Breast epithelium (tissue), 4 donors: ENCODE measurements around the gene NOX3. TPM values are rescaled to one million over a fixed set of nuclear protein-coding genes. Genes with fewer than 3 reads are reported as not detected.

Experiments used
- DNase-seq, 2 donors: peaks; one replicate each; pipeline ENCODE4 v3.0.0-alpha.2; 2019; ENCODE audit warnings: low spot score in 2 of 2
- H3K27ac ChIP-seq, 2 donors: fragments of 200-600 bp; sonication (generic) in 1 of 2; one replicate each; pipeline ENCODE4 v1.5.1; 2016 to 2019; ENCODE audit warnings: mild to moderate bottlenecking in 1 of 2
- H3K27me3 ChIP-seq, 2 donors: fragments of 200-600 bp; sonication (generic) in 1 of 2; one replicate each; pipeline versions ENCODE4 v1.5.1 to v1.6.0; 2017 to 2019; ENCODE audit warnings: control low read depth in 1 of 2, mild to moderate bottlenecking in 1 of 2
- H3K36me3 ChIP-seq: fragments of 200-600 bp; one replicate; pipeline ENCODE4 v1.5.1; 2019
- H3K4me1 ChIP-seq, 2 donors: fragments of 200-600 bp; sonication (generic); one replicate each; pipeline ENCODE4 v1.5.1; 2016 to 2019; ENCODE audit warnings: control low read depth in 1 of 2
- H3K4me3 ChIP-seq, 3 donors: fragments of 200-600 bp; sonication (generic); 1 replicate in 2 of 3; 2 replicates in 1 of 3; pipeline ENCODE4 v1.5.1; 2016 to 2019; ENCODE audit warnings: mild to moderate bottlenecking in 3 of 3, moderate library complexity in 2 of 3
- H3K9me3 ChIP-seq, 2 donors: fragments of 200-600 bp; sonication (generic) in 1 of 2; one replicate each; pipeline ENCODE4 v1.5.1; 2016 to 2019; ENCODE audit warnings: control low read depth in 1 of 2
- POLR2A ChIP-seq: fragments of 450-650 bp; IDR thresholded peaks from one replicate; pipeline ENCODE4 v1.6.1; 2016; ENCODE audit warnings: antibody characterized with exemption, mild to moderate bottlenecking, moderate library complexity
- POLR2AphosphoS5 ChIP-seq, 3 donors: sonication (generic); formaldehyde crosslinking; IDR thresholded peaks; one replicate each; pipeline ENCODE4 v1.6.1; 2017; ENCODE audit warnings: antibody characterized with exemption in 3 of 3
- intact Hi-C: fragments of 100-400 bp; cut with DNase I; formaldehyde crosslinking; loops from one replicate; pipeline ENCODE4 v1.15.1; 2023; ENCODE audit warnings: low total_unique reads
- total RNA-seq, 3 donors: library from RNA; depleted of rRNA; stranded (reverse); fragments of >200 nt; gene quantifications; one replicate each; pipeline ENCODE4 v1.1.0, GENCODE V29; 2016
- TF ChIP-seq, protein P1 (sequence below), 3 donors: fragments of 450-650 bp; IDR thresholded peaks; one replicate each; pipeline ENCODE4 v1.5.1; 2016 to 2017; ENCODE audit warnings: antibody characterized with exemption in 3 of 3, mild to moderate bottlenecking in 3 of 3, moderate library complexity in 3 of 3

The NOX3 gene
- total RNA-seq, 3 donors from 2014 or later: not detected

DNA sequence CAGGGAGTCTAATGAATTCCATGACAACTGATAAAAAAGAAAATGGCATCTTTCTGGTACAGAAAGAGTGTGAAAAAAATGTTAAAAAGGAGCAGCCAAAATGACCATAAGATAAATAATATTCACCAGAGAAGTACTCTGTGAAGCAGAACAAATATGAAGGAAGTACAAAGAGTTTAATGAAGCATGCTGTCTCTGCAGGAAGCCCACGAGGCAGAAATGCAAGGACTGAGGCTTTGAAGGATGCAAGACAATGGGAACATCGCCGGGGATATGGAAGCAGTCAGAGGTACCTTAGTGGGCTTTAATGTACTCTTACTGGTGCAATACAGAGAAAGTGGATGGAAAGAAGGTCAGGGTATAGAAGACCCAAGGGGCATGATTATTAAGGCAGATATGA lies 50.7 kb downstream of the NOX3 start:
- DNase-seq: no peak
- intact Hi-C loops: no loop called here
- no peak overlapping the region for H3K27ac ChIP-seq
- TF ChIP-seq POLR2A (no peak), POLR2AphosphoS5 (IDR thresholded peaks at IDR 0.05) (no peak)
- TF ChIP-seq, protein P1, sequence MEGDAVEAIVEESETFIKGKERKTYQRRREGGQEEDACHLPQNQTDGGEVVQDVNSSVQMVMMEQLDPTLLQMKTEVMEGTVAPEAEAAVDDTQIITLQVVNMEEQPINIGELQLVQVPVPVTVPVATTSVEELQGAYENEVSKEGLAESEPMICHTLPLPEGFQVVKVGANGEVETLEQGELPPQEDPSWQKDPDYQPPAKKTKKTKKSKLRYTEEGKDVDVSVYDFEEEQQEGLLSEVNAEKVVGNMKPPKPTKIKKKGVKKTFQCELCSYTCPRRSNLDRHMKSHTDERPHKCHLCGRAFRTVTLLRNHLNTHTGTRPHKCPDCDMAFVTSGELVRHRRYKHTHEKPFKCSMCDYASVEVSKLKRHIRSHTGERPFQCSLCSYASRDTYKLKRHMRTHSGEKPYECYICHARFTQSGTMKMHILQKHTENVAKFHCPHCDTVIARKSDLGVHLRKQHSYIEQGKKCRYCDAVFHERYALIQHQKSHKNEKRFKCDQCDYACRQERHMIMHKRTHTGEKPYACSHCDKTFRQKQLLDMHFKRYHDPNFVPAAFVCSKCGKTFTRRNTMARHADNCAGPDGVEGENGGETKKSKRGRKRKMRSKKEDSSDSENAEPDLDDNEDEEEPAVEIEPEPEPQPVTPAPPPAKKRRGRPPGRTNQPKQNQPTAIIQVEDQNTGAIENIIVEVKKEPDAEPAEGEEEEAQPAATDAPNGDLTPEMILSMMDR (IDR thresholded peaks at IDR 0.05): no peak
- H3K36me3 ChIP-seq: no peaks in the 10 kb centered on the region
- no peaks in the 10 kb centered on the region for H3K9me3 ChIP-seq
- no peak overlapping the region for H3K4me3 ChIP-seq
- H3K27me3 ChIP-seq: no peaks in the 10 kb centered on the region
- H3K4me1 ChIP-seq: no peaks in the 10 kb centered on the region

DNA sequence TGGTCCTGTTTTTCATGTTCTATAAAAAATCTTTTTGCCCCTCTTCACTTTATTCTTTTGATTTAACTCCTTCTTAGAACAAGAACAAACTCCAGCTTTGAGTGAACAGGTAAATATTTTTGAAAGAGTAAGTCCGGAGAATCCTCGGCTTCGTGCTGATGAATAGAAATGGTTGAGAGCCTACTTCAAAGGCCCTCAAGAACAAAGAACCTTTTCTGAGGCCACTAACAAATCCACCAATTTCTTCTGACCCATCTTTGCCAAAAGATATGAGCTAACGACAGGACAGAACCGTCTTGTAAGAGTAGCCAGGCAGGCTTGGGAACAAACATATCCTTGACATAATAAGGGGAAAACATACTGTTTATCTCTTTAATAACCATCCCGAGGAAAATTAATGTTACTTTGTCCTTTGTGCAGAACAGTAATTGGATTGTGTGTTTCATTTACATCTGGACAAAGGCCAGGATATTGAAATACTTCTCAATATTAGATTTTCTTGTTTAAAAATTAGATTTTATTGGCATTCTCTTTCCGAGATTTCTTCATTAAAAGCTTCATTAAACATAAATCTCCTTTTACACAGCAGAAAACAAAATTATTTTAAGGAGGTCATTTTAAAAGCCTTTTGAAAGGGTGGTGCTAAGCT lies 52.9 kb downstream of the NOX3 start:
- no peak overlapping the region for H3K4me3 ChIP-seq
- H3K36me3 ChIP-seq: no peaks in the 10 kb centered on the region
- H3K9me3 ChIP-seq: no peaks in the 10 kb centered on the region
- H3K4me1 ChIP-seq: no peaks in the 10 kb centered on the region
- no peak for DNase-seq
- no peak for TF ChIP-seq POLR2AphosphoS5 (IDR thresholded peaks at IDR 0.05)
- TF ChIP-seq, protein P1 (IDR thresholded peaks at IDR 0.05): no peak
- no peak for TF ChIP-seq POLR2A
- H3K27ac ChIP-seq: no peak overlapping the region
- no peaks in the 10 kb centered on the region for H3K27me3 ChIP-seq
- intact Hi-C loops: no loop called here

DNA sequence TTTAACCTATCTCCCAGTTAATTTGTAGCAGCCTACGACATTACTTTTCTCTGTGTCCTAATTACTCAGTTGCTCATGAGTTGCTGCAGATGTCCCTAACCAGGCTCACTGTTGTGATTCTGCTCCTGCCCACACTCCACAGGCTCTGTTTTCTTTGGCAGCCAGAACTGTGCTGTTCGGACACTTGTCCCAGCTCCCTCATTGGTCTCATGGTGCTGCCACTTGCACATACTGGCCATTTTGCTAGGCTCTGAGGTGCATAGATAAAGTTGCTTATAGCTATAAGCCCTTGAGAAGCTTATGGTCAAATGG lies 55.0 kb downstream of the NOX3 start:
- no peaks in the 10 kb centered on the region for H3K4me1 ChIP-seq
- TF ChIP-seq, protein P1 (IDR thresholded peaks at IDR 0.05): no peak
- TF ChIP-seq POLR2AphosphoS5 (IDR thresholded peaks at IDR 0.05) (no peak), POLR2A (no peak)
- H3K27me3 ChIP-seq: no peaks in the 10 kb centered on the region
- no peak for DNase-seq
- no peak overlapping the region for H3K27ac ChIP-seq
- H3K36me3 ChIP-seq: no peaks in the 10 kb centered on the region
- intact Hi-C loops: no loop called here
- H3K9me3 ChIP-seq: no peaks in the 10 kb centered on the region
- no peak overlapping the region for H3K4me3 ChIP-seq

DNA sequence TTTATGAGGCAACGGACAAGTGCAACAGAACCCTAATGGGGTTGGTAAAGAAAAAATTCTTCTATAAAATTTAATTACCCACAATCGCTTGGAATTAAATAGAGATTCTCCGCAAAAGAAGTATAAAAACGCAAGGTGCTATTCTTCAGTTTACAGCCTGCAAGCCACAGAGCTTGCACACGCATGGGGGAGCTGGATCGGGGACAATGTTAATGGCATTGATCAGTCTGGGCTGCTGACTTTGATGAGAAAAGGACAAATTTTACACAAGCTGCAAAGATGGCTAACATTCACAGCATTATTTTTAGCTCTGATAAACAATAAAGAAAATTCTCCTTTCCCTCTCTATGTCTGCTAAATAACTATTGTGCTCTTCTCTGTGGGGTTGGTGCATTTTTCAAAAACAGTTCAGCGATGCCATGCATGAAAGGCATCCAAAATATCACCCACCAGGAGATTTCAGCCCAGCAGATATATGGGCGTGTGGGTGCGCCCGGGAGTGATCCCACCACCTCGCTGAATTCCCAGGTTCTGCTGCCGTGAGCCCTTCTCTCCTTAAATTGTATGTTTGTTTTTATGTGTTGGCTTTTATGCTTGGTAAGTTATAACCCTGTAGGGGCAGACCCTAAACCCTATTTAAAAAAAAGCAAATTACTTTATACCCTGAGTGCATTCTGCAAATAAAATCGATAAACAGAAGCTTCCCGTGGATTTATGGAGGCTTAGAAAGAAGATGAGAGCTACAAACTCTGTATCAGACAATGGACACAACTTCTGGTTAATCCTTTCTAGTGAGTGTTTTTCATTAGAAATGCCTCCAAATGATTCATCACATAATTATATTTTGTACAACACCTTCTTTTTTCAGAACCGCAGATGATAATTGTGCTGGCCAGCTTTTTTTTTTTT lies 55.6 kb downstream of the NOX3 start:
- Histone ChIP-seq H3K9me3 (no peaks in the 10 kb centered on the region), H3K4me1 (no peaks in the 10 kb centered on the region), H3K27ac (no peak overlapping the region), H3K4me3 (no peak overlapping the region), H3K27me3 (no peaks in the 10 kb centered on the region), H3K36me3 (no peaks in the 10 kb centered on the region)
- TF ChIP-seq POLR2AphosphoS5 (IDR thresholded peaks at IDR 0.05) (no peak), POLR2A (no peak)
- TF ChIP-seq, protein P1 (IDR thresholded peaks at IDR 0.05): no peak
- intact Hi-C loops: no loop called here
- no peak for DNase-seq

DNA sequence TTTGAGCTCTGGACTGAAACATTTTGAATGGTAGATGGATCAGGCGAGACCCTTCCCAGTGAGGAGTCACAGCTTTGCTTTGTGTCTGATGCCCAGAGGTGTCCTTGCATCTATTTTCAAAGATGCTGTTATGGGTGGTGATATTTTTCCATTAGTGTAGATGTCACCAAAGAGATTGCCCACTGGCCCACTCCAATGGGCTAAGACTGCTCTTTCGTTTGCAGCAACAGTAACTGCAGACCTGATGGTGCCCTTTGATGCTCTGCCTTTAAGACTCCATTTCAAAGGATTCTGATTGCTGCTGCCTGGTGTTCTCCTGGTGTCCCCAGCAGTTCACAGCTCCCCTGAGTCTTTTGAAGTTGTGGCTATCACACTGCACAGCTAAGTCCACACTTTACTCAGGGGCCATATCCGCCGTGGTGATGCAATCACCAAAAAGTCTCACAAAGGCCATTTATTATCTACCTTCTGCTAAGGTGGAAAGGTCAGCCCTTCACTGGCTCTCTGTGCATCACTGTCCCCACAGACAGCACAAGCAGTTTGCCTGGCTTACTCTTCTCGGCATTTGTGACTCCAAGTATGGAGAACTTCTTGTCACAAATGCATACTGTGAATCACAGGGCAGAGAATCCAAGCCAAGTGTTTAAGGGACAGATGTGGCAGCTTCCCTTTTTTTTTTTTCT lies 56.4 kb downstream of the NOX3 start:
- Histone ChIP-seq H3K4me1 (no peaks in the 10 kb centered on the region), H3K36me3 (no peaks in the 10 kb centered on the region), H3K27ac (no peak overlapping the region), H3K27me3 (no peaks in the 10 kb centered on the region), H3K9me3 (no peaks in the 10 kb centered on the region), H3K4me3 (no peak overlapping the region)
- intact Hi-C loops: no loop called here
- TF ChIP-seq POLR2AphosphoS5 (IDR thresholded peaks at IDR 0.05): no peak
- DNase-seq: no peak
